Peyer's patch (tissue), 4 donors: Measurements from ENCODE around the gene DNAJC10. TPM values are rescaled to one million over a fixed set of nuclear protein-coding genes. Genes with fewer than 3 reads are reported as not detected.
"Not testable (repeated sequence)": the region's sequence is repeated elsewhere in the genome, so short reads cannot be mapped to it uniquely, and the experiment has no call there.

ENCODE experiments used
- DNase-seq, 3 donors: peaks; one replicate each; pipeline ENCODE4 v3.0.0-alpha.2; 2017 to 2019
- H3K27ac ChIP-seq, 4 donors: fragments of 200-600 bp; sonication (generic); one replicate each; pipeline ENCODE4 v1.5.1; 2016 to 2019
- H3K27me3 ChIP-seq, 2 donors: fragments of 200-600 bp; sonication (generic); one replicate each; pipeline ENCODE4 v1.5.1; 2019
- H3K36me3 ChIP-seq, 3 donors: fragments of 200-600 bp; sonication (generic); one replicate each; pipeline ENCODE4 v1.5.1; 2016 to 2019
- H3K4me1 ChIP-seq, 4 donors: fragments of 200-600 bp; sonication (generic); one replicate each; pipeline ENCODE4 v1.5.1; 2016 to 2019
- H3K4me3 ChIP-seq, 4 donors: fragments of 200-600 bp; sonication (generic); 1 replicate in 3 of 4; 2 replicates in 1 of 4; pipeline ENCODE4 v1.5.1; 2016 to 2019; ENCODE audit warnings: mild to moderate bottlenecking in 1 of 4
- H3K9me3 ChIP-seq, 4 donors: fragments of 200-600 bp; sonication (generic); one replicate each; pipeline ENCODE4 v1.5.1; 2016 to 2019; ENCODE audit warnings: mild to moderate bottlenecking in 1 of 4
- POLR2A ChIP-seq, 2 donors: fragments of 450-650 bp; IDR thresholded peaks; one replicate each; pipeline ENCODE4 v1.5.1; 2017; ENCODE audit warnings: antibody characterized with exemption in 2 of 2, mild to moderate bottlenecking in 2 of 2, moderate library complexity in 2 of 2
- total RNA-seq, 4 donors: library from RNA; depleted of rRNA; stranded (reverse); fragments of >200 nt; gene quantifications; one replicate each; pipeline ENCODE4 v1.1.0, GENCODE V29; 2016
- TF ChIP-seq, protein P1 (sequence below), 6 experiments: fragments of 450-650 bp in 4 of 6; fragments of 200-600 bp in 2 of 6; sonication (generic) in 1 of 6; IDR thresholded peaks; one replicate each; pipeline ENCODE4 v1.5.1; 2017 to 2019; ENCODE audit warnings: antibody characterized with exemption in 6 of 6, mild to moderate bottlenecking in 3 of 6, moderate library complexity in 1 of 6

DNAJC10 gene
- total RNA-seq, 4 donors from 2014 or later: 22.9 to 58.6 (median 33.4) TPM

DNA sequence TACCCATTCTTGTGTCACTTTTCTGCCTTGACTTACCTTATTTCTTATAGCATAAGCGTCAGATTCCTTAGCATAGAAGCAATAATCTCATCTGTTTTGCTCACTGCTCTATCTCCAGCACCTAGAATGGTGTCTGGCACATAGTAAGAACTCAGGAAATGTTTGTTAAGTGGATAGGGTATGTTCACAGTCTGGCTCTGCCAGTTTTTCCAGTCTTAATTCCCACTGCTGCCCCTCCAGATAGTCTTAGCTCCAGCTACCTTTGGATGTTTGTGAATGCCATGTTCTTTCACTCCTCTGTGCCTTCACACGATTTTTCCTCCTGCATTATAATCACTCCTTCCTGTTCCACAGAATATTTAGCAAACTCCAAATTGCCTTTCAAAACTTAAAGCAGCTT is 29.0 kb downstream of the DNAJC10 start:
- no peak overlapping the region for H3K27ac ChIP-seq
- DNase-seq: no peak
- H3K27me3 ChIP-seq: no peaks in the 10 kb centered on the region
- peaks cover 0 to 50% (median 0%) of the 10 kb centered on the region in 3 donors for H3K36me3 ChIP-seq
- no peak overlapping the region for H3K4me3 ChIP-seq
- no peaks in the 10 kb centered on the region for H3K9me3 ChIP-seq
- no peaks in the 10 kb centered on the region for H3K4me1 ChIP-seq
- TF ChIP-seq POLR2A (IDR thresholded peaks at IDR 0.05): no peak
- TF ChIP-seq, protein P1, sequence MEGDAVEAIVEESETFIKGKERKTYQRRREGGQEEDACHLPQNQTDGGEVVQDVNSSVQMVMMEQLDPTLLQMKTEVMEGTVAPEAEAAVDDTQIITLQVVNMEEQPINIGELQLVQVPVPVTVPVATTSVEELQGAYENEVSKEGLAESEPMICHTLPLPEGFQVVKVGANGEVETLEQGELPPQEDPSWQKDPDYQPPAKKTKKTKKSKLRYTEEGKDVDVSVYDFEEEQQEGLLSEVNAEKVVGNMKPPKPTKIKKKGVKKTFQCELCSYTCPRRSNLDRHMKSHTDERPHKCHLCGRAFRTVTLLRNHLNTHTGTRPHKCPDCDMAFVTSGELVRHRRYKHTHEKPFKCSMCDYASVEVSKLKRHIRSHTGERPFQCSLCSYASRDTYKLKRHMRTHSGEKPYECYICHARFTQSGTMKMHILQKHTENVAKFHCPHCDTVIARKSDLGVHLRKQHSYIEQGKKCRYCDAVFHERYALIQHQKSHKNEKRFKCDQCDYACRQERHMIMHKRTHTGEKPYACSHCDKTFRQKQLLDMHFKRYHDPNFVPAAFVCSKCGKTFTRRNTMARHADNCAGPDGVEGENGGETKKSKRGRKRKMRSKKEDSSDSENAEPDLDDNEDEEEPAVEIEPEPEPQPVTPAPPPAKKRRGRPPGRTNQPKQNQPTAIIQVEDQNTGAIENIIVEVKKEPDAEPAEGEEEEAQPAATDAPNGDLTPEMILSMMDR (IDR thresholded peaks at IDR 0.05): no peak

DNA sequence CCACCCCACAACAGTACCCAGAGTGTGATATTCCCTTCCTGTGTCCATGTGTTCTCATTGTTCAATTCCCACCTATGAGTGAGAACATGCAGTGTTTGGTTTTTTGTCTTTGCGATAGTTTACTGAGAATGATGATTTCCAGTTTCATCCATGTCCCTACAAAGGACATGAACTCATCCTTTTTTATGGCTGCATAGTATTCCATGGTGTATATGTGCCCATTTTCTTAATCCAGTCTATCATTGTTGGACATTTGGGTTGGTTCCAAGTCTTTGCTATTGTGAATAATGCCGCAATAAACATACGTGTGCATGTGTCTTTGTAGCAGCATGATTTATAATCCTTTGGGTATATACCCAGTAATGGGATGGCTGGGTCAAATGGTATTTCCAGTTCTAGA is 29.8 kb downstream of the DNAJC10 start:
- not testable (repeated sequence) for H3K27me3 ChIP-seq, DNase-seq, H3K9me3 ChIP-seq, H3K4me1 ChIP-seq, H3K27ac ChIP-seq, H3K4me3 ChIP-seq
- H3K36me3 ChIP-seq: peaks cover 0 to 47% (median 0%) of the 10 kb centered on the region in 3 donors

DNA sequence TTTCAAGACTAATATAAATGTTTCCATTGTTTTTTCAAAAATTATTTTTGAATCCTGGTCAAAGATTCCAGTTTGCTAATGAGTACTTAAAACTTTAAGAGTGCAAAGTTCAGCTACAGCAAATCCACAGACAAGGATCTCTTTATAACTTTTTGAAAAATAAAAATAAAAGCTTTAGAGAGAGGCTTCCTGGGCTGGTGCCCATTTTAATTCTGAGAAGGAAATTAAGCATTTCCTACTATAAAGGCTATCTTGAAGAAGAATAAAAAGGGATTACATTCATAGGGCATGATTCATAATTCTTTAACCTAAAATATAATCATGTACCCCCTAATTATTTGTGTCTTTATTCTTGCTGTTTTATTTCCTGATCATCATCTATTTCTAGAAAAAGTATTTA is 38.2 kb downstream of the DNAJC10 start:
- DNase-seq: no peak
- no peaks in the 10 kb centered on the region for H3K4me1 ChIP-seq
- no peak for TF ChIP-seq POLR2A (IDR thresholded peaks at IDR 0.05)
- TF ChIP-seq, protein P1 (IDR thresholded peaks at IDR 0.05): no peak
- no peak overlapping the region for H3K27ac ChIP-seq
- H3K9me3 ChIP-seq: no peaks in the 10 kb centered on the region
- peaks cover 0 to 54% (median 0%) of the 10 kb centered on the region in 3 donors for H3K36me3 ChIP-seq
- no peaks in the 10 kb centered on the region for H3K27me3 ChIP-seq
- H3K4me3 ChIP-seq: no peak overlapping the region

DNA sequence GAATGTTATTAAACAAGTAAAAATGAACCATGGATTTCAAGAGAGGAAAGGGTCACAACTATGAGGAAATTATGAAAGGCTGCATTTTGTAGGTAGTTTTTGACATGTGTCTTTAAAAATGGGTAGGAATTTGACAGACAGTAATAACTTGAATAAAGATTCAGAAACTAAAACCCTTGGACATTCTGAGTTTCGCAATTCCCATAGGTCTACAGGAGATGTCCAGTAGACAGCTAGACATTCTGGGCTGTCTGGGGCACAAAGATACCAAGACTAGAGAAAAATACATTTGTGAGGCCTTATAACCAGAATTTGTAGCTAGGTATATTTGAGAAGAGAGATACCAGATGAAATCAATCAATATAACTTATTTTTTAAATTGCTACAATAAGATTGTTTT is 42.3 kb downstream of the DNAJC10 start:
- H3K27ac ChIP-seq: no peak overlapping the region
- DNase-seq: no peak
- peaks cover 0 to 49% (median 0%) of the 10 kb centered on the region in 3 donors for H3K36me3 ChIP-seq
- TF ChIP-seq POLR2A (IDR thresholded peaks at IDR 0.05): no peak
- TF ChIP-seq, protein P1 (IDR thresholded peaks at IDR 0.05): no peak
- no peaks in the 10 kb centered on the region for H3K4me1 ChIP-seq
- H3K27me3 ChIP-seq: no peaks in the 10 kb centered on the region
- no peak overlapping the region for H3K4me3 ChIP-seq
- H3K9me3 ChIP-seq: no peaks in the 10 kb centered on the region

DNA sequence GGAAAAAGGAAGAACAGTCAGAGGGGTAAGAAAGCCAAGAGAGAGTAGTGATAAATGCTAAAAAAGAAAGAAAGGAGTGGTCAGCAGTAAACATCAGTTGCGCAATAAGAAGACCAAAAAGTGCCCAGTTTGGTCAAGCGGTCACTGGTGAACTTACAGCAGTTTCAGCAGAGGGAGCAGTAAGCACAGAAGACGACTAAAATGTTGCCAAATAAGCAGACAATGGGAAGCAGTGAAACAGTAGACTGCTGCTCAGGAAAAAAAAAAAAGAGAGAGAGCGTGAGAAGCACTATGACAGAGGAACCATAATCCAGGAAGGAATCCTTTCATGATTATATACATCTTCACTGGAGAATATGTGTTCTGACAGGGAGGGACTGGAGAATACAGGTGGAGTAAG is 45.8 kb downstream of the DNAJC10 start:
- Histone ChIP-seq H3K9me3 (no peaks in the 10 kb centered on the region), H3K27me3 (no peaks in the 10 kb centered on the region), H3K4me1 (no peaks in the 10 kb centered on the region), H3K36me3 (peaks cover 0 to 38% (median 0%) of the 10 kb centered on the region in 3 donors), H3K4me3 (no peak overlapping the region), H3K27ac (no peak overlapping the region)
- TF ChIP-seq POLR2A (IDR thresholded peaks at IDR 0.05): no peak
- TF ChIP-seq, protein P1 (IDR thresholded peaks at IDR 0.05): peak in 1 of 6 experiments; percentile 12
- no peak for DNase-seq

DNA sequence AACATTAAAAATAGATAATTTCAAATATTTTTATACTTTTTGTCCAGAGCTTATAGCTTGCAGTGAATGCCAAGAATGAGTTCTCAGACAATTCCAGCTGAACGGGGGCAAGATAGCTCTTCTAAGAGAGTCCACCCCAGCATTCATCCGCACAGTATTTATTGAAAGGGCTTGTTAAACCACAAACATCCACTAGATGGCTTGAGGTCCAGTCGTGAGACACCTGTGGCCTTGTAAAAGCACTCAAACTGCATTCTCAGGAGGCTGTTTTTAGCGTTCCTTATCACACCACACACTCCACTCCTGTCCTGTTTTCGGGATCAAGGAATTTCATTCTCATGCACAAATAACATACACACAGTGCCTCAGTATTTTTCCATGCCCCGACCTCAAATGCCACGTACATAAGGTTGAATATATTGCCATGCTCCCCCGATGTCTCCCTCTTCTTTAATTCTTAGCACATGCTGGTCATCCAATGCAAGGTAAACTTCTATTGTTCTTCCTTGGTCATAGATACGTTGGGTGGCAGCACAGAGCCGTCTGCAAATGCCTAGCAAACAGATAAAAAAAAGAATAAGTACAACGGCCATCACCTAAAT is 47.4 kb downstream of the DNAJC10 start:
- H3K4me1 ChIP-seq: no peaks in the 10 kb centered on the region
- no peak overlapping the region for H3K4me3 ChIP-seq
- H3K9me3 ChIP-seq: no peaks in the 10 kb centered on the region
- H3K36me3 ChIP-seq: peaks cover 0 to 26% (median 0%) of the 10 kb centered on the region in 3 donors
- TF ChIP-seq POLR2A (IDR thresholded peaks at IDR 0.05): no peak
- TF ChIP-seq, protein P1 (IDR thresholded peaks at IDR 0.05): peak in 4 of 6 experiments; percentile 38 to 63 (median 58)
- H3K27me3 ChIP-seq: no peaks in the 10 kb centered on the region
- DNase-seq: peak in 1 of 3 donors; percentile 50
- H3K27ac ChIP-seq: no peak overlapping the region
